NCI-H2029 (cell line): ENCODE data around the gene FREM2.

Experiments used
- DNase-seq: peaks from one replicate; lab custom pipeline; 2025; lab: John Stamatoyannopoulos, UW

The FREM2 gene

GRCh38 chr13:38898481-38898880 lies 211.6 kb downstream of the FREM2 start:
- no peak for DNase-seq

GRCh38 chr13:38899571-38899970 lies 212.7 kb downstream of the FREM2 start:
- DNase-seq, result no peak

GRCh38 chr13:38900188-38900587 lies 213.3 kb downstream of the FREM2 start:
- no peak for DNase-seq

GRCh38 chr13:38902551-38902950 lies 215.7 kb downstream of the FREM2 start:
- DNase-seq, result no peak

- no peak for DNase-seq
Measured at GRCh38 chr13:38905081-38905480, 218.2 kb downstream of the FREM2 start.

GRCh38 chr13:38905861-38906260 lies 219.0 kb downstream of the FREM2 start:
- DNase-seq, result no peak

GRCh38 chr13:38908574-38908973 lies 221.7 kb downstream of the FREM2 start:
- DNase-seq, result no peak

- no peak for DNase-seq
Measured at GRCh38 chr13:38914070-38914469, 227.2 kb downstream of the FREM2 start.

GRCh38 chr13:38921081-38921480 lies 234.2 kb downstream of the FREM2 start:
- no peak for DNase-seq

- DNase-seq, result no peak
Measured at GRCh38 chr13:38922170-38922569, 235.3 kb downstream of the FREM2 start.

- no peak for DNase-seq
Measured at GRCh38 chr13:38933786-38934185, 246.9 kb downstream of the FREM2 start.
